HepG2 (cell line): Measurements from ENCODE around the gene RALB. TPM values are rescaled to one million over a fixed set of nuclear protein-coding genes. Genes with fewer than 3 reads are reported as not detected.
A peak's percentile ranks its signal among the peaks of the same experiment; 100 is the strongest.

ENCODE experiments used
- LCORL ChIP-seq, 2 experiments: fragments of 450-650 bp in 1 of 2; sonication (generic) in 1 of 2; formaldehyde crosslinking in 1 of 2; IDR thresholded peaks; 2 replicates each; pipeline versions ENCODE4 v1.5.0 to v1.6.1; 2017 to 2020; ENCODE audit warnings: antibody characterized with exemption in 1 of 2, missing genetic modification reagents in 1 of 2
- NAIF1 ChIP-seq: sonication (generic); formaldehyde crosslinking; IDR thresholded peaks from 2 replicates; pipeline ENCODE4 v1.5.0; 2020; ENCODE audit warnings: mild to moderate bottlenecking, missing genetic modification reagents, borderline replicate concordance
- POLR2AphosphoS5 ChIP-seq: IDR thresholded peaks from 2 replicates; pipeline ENCODE4 v1.6.1; 2012; ENCODE audit warnings: low read depth, low read length
- SRSF4 ChIP-seq: fragments of 200-400 bp; formaldehyde crosslinking; IDR thresholded peaks from one replicate; pipeline ENCODE4 v1.6.1; 2018; ENCODE audit warnings: mild to moderate bottlenecking, low read depth, low read length, moderate library complexity; ENCODE audit not compliant: poor library complexity, severe bottlenecking
- ZNF3 ChIP-seq: IDR thresholded peaks from 2 replicates; pipeline ENCODE4 v1.7.0; 2017; ENCODE audit warnings: inconsistent platforms
- polyA plus RNA-seq, 8 experiments: library from polyadenylated mRNA; depleted of rRNA in 3 of 8; stranded (reverse) in 7 of 8; unstranded in 1 of 8; fragments of >200 nt; fragmentation: Illumina TruSeq in 4 of 8; extraction: Trizol in 4 of 8; gene quantifications; 2 replicates each; pipeline versions ENCODE4 v1.2.1 to v1.2.3, GENCODE V29; 2011 to 2016; ENCODE audit warnings: low read depth in 4 of 8, missing spikeins in 1 of 8, mixed read lengths in 1 of 8; ENCODE audit not compliant: insufficient read depth in 1 of 8
- total RNA-seq, 5 experiments: library from RNA; depleted of rRNA; stranded (reverse); fragments of >200 nt; fragmentation: Illumina TruSeq; extraction: Trizol; gene quantifications; 2 replicates each; pipeline ENCODE4 v1.2.3, GENCODE V29; 2016; ENCODE audit warnings: low read depth in 1 of 5
- TF ChIP-seq, protein P1 (sequence below): sonication (generic); formaldehyde crosslinking; IDR thresholded peaks from 2 replicates; pipeline ENCODE4 v1.4.0; 2020; ENCODE audit warnings: mild to moderate bottlenecking, missing genetic modification reagents
- TF ChIP-seq, protein P2 (sequence below): sonication (generic); formaldehyde crosslinking; IDR thresholded peaks from 2 replicates; pipeline ENCODE4 v1.4.0; 2020; ENCODE audit warnings: missing genetic modification reagents; ENCODE audit errors: not compliant biosample characterization
- TF ChIP-seq, protein P3 (sequence below): IDR thresholded peaks from 2 replicates; pipeline ENCODE4 v1.6.1; 2016; ENCODE audit warnings: missing compliant biosample characterization, missing genetic modification reagents, borderline replicate concordance
- TF ChIP-seq, protein P4 (sequence below): sonication (generic); formaldehyde crosslinking; IDR thresholded peaks from 2 replicates; pipeline ENCODE4 v1.4.0; 2020; ENCODE audit warnings: mild to moderate bottlenecking, missing genetic modification reagents
- TF ChIP-seq, protein P5 (sequence below), 2 experiments: sonication (generic) in 1 of 2; formaldehyde crosslinking in 1 of 2; IDR thresholded peaks; 2 replicates each; pipeline versions ENCODE4 v1.6.1 to v1.9.0; 2014 to 2022; ENCODE audit warnings: antibody characterized with exemption in 1 of 2, borderline replicate concordance in 1 of 2, inconsistent platforms in 1 of 2, low read depth in 1 of 2, missing genetic modification reagents in 1 of 2

RALB gene
- total and polyA plus RNA-seq, 2 of the 13 experiments (the other 11 are each of a cell fraction or from before 2014, with no cell fraction given): 37.8 to 43.2 TPM

DNA sequence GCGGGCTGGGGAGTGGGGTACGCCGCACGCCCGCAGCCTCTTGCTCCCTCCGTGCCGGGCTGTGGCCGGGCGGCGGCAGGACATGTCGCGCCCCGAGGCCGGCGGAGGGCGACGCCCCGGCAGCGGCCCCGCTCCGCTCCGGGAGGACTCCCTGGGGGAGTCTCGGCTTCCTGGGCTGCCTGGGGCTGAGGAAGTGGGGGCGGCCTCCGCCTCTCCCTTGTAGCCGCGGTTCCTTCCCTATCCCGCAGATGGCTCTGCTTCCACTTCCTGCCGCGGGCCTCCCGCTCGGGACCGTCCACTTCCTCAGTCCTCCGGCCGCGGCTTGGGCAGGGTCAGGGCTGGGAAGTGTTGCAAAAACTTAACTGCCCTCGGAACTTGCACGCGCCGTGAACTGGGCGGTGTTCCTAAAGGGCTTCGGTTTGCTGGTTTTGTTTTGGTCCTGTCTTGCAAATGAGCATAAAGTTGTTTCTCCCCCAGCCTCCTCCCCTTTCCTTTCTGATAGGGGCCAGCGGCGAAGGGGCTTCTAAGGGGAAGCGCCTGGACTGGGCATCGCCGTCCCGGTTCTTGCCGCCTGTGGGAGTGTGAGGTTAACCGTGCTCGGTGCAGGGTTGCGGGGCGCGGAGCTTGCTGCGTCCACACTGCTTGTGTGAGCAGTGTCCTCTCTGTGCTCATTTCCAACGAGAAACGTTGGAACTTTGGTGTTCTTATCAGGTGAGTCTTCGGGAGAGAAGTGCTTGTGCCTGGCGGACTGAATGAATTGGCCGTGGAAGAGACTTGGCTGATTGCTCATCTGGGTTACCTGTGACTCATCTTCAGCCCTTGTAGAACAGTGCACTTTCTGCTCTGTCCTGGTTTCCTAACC lies 600 bp downstream of the RALB start (continued):
- TF ChIP-seq, protein P1, sequence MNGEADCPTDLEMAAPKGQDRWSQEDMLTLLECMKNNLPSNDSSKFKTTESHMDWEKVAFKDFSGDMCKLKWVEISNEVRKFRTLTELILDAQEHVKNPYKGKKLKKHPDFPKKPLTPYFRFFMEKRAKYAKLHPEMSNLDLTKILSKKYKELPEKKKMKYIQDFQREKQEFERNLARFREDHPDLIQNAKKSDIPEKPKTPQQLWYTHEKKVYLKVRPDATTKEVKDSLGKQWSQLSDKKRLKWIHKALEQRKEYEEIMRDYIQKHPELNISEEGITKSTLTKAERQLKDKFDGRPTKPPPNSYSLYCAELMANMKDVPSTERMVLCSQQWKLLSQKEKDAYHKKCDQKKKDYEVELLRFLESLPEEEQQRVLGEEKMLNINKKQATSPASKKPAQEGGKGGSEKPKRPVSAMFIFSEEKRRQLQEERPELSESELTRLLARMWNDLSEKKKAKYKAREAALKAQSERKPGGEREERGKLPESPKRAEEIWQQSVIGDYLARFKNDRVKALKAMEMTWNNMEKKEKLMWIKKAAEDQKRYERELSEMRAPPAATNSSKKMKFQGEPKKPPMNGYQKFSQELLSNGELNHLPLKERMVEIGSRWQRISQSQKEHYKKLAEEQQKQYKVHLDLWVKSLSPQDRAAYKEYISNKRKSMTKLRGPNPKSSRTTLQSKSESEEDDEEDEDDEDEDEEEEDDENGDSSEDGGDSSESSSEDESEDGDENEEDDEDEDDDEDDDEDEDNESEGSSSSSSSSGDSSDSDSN (CRISPR knock-in tag): peak; percentile 91
- TF ChIP-seq SRSF4 (no peak), POLR2AphosphoS5 (no peak; the same call in 1 of the 2 replicates), NAIF1 (no peak), LCORL (IDR thresholded peaks at IDR 0.05) (no peak), LCORL (CRISPR knock-in tag; IDR thresholded peaks at IDR 0.05) (peak; percentile 76), ZNF3 (CRISPR knock-in tag) (no peak)
- TF ChIP-seq, protein P2, sequence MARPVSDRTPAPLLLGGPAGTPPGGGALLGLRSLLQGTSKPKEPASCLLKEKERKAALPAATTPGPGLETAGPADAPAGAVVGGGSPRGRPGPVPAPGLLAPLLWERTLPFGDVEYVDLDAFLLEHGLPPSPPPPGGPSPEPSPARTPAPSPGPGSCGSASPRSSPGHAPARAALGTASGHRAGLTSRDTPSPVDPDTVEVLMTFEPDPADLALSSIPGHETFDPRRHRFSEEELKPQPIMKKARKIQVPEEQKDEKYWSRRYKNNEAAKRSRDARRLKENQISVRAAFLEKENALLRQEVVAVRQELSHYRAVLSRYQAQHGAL (CRISPR knock-in tag): no peak
- TF ChIP-seq, protein P3, sequence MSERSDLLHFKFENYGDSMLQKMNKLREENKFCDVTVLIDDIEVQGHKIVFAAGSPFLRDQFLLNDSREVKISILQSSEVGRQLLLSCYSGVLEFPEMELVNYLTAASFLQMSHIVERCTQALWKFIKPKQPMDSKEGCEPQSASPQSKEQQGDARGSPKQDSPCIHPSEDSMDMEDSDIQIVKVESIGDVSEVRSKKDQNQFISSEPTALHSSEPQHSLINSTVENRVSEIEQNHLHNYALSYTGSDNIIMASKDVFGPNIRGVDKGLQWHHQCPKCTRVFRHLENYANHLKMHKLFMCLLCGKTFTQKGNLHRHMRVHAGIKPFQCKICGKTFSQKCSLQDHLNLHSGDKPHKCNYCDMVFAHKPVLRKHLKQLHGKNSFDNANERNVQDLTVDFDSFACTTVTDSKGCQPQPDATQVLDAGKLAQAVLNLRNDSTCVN (CRISPR knock-in tag): 0 out of 2 replicates have a peak, but pooled peaks have one; percentile 49
- TF ChIP-seq, protein P4, sequence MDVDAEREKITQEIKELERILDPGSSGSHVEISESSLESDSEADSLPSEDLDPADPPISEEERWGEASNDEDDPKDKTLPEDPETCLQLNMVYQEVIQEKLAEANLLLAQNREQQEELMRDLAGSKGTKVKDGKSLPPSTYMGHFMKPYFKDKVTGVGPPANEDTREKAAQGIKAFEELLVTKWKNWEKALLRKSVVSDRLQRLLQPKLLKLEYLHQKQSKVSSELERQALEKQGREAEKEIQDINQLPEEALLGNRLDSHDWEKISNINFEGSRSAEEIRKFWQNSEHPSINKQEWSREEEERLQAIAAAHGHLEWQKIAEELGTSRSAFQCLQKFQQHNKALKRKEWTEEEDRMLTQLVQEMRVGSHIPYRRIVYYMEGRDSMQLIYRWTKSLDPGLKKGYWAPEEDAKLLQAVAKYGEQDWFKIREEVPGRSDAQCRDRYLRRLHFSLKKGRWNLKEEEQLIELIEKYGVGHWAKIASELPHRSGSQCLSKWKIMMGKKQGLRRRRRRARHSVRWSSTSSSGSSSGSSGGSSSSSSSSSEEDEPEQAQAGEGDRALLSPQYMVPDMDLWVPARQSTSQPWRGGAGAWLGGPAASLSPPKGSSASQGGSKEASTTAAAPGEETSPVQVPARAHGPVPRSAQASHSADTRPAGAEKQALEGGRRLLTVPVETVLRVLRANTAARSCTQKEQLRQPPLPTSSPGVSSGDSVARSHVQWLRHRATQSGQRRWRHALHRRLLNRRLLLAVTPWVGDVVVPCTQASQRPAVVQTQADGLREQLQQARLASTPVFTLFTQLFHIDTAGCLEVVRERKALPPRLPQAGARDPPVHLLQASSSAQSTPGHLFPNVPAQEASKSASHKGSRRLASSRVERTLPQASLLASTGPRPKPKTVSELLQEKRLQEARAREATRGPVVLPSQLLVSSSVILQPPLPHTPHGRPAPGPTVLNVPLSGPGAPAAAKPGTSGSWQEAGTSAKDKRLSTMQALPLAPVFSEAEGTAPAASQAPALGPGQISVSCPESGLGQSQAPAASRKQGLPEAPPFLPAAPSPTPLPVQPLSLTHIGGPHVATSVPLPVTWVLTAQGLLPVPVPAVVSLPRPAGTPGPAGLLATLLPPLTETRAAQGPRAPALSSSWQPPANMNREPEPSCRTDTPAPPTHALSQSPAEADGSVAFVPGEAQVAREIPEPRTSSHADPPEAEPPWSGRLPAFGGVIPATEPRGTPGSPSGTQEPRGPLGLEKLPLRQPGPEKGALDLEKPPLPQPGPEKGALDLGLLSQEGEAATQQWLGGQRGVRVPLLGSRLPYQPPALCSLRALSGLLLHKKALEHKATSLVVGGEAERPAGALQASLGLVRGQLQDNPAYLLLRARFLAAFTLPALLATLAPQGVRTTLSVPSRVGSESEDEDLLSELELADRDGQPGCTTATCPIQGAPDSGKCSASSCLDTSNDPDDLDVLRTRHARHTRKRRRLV: 0 out of 2 replicates have a peak, but pooled peaks have one; percentile 46
- TF ChIP-seq, protein P5, sequence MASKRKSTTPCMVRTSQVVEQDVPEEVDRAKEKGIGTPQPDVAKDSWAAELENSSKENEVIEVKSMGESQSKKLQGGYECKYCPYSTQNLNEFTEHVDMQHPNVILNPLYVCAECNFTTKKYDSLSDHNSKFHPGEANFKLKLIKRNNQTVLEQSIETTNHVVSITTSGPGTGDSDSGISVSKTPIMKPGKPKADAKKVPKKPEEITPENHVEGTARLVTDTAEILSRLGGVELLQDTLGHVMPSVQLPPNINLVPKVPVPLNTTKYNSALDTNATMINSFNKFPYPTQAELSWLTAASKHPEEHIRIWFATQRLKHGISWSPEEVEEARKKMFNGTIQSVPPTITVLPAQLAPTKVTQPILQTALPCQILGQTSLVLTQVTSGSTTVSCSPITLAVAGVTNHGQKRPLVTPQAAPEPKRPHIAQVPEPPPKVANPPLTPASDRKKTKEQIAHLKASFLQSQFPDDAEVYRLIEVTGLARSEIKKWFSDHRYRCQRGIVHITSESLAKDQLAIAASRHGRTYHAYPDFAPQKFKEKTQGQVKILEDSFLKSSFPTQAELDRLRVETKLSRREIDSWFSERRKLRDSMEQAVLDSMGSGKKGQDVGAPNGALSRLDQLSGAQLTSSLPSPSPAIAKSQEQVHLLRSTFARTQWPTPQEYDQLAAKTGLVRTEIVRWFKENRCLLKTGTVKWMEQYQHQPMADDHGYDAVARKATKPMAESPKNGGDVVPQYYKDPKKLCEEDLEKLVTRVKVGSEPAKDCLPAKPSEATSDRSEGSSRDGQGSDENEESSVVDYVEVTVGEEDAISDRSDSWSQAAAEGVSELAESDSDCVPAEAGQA (IDR thresholded peaks at IDR 0.05; ENCODE audit: low read depth): peak; percentile 4; the same call in 1 of the 2 replicates
- TF ChIP-seq, protein P5 (CRISPR knock-in tag; IDR thresholded peaks at IDR 0.05; ENCODE audit: borderline replicate concordance): no peak
